Measurements from ENCODE around the gene CPVL.

GRCh38 chr7:29102558-29103151 is 43.7 kb downstream of the CPVL start:
- TF ChIP-seq CTCF (IDR thresholded peaks at IDR 0.05) (peak; percentile 50 to 64 (median 58)), POLR2A (IDR thresholded peaks at IDR 0.05) (no peak)
